Measurements from ENCODE around the gene ABHD17B.

DNA sequence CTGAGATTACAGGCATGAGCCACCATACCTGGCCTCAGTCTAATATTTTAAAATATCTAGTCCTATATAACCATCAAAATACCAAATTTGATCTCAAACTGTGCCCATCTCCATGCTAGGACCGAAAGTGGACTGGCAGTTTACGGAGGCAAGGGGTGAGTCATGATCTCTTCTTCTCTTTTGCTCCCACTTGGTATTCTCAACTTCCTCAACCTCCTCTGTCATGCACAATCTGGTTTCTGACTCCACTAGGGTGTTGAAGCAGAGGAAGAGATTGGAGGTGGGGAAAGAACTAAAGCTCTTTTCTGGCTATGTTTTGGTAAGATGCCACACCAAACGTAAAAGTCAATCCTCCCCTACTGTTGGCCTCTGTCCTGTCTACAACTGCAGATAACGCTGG lies 86.7 kb downstream of the ABHD17B start:
- TF ChIP-seq, protein P1, sequence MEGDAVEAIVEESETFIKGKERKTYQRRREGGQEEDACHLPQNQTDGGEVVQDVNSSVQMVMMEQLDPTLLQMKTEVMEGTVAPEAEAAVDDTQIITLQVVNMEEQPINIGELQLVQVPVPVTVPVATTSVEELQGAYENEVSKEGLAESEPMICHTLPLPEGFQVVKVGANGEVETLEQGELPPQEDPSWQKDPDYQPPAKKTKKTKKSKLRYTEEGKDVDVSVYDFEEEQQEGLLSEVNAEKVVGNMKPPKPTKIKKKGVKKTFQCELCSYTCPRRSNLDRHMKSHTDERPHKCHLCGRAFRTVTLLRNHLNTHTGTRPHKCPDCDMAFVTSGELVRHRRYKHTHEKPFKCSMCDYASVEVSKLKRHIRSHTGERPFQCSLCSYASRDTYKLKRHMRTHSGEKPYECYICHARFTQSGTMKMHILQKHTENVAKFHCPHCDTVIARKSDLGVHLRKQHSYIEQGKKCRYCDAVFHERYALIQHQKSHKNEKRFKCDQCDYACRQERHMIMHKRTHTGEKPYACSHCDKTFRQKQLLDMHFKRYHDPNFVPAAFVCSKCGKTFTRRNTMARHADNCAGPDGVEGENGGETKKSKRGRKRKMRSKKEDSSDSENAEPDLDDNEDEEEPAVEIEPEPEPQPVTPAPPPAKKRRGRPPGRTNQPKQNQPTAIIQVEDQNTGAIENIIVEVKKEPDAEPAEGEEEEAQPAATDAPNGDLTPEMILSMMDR (IDR thresholded peaks at IDR 0.05) = no peak
- TF ChIP-seq POLR2A (IDR thresholded peaks at IDR 0.05) = no peak

Data from body of pancreas (tissue), 4 donors.